Smooth muscle cell (in vitro differentiated cells): Measurements from ENCODE around the gene CCDC68. TPM values are rescaled to one million over a fixed set of nuclear protein-coding genes. Genes with fewer than 3 reads are reported as not detected.

Experiments used
- DNase-seq: peaks from one replicate; lab custom pipeline; 2025; ENCODE audit not compliant: unreplicated experiment; lab: John Stamatoyannopoulos, UW
- H2AFZ ChIP-seq: fragments of 200-600 bp; sonication (generic); 2 replicates; pipeline ENCODE4 v1.6.0; 2016; ENCODE audit warnings: antibody characterized with exemption, low read depth, mild to moderate bottlenecking
- H3F3A ChIP-seq: fragments of 200-600 bp; sonication (generic); 2 replicates; pipeline ENCODE4 v1.6.0; 2017; ENCODE audit warnings: antibody characterized with exemption, low read depth
- H3K27ac ChIP-seq: fragments of 200-600 bp; sonication (generic); 2 replicates; pipeline ENCODE4 v1.5.1; 2016; ENCODE audit warnings: low read depth, mild to moderate bottlenecking
- H3K27me3 ChIP-seq: fragments of 200-600 bp; sonication (generic); 2 replicates; pipeline ENCODE4 v1.6.1; 2016; ENCODE audit warnings: low read depth, mild to moderate bottlenecking
- H3K36me3 ChIP-seq: fragments of 200-600 bp; sonication (generic); 2 replicates; pipeline ENCODE4 v1.5.1; 2016; ENCODE audit warnings: low read depth
- H3K4me1 ChIP-seq: fragments of 200-600 bp; sonication (generic); 2 replicates; pipeline ENCODE4 v1.5.1; 2016; ENCODE audit warnings: low read depth
- H3K4me2 ChIP-seq: fragments of 200-600 bp; sonication (generic); 2 replicates; pipeline ENCODE4 v1.6.0; 2016; ENCODE audit warnings: mild to moderate bottlenecking
- H3K4me3 ChIP-seq: fragments of 200-600 bp; sonication (generic); 2 replicates; pipeline ENCODE4 v1.5.1; 2016; ENCODE audit warnings: mild to moderate bottlenecking
- H3K79me2 ChIP-seq: fragments of 200-600 bp; sonication (generic); 2 replicates; pipeline ENCODE4 v1.6.0; 2016; ENCODE audit warnings: low read depth, mild to moderate bottlenecking
- H3K9ac ChIP-seq: fragments of 200-600 bp; sonication (generic); 2 replicates; pipeline ENCODE4 v1.6.0; 2016; ENCODE audit warnings: low read depth
- H3K9me3 ChIP-seq: fragments of 200-600 bp; sonication (generic); replicated peaks from 2 replicates; pipeline ENCODE4 v1.5.1; 2016; ENCODE audit warnings: low read depth
- H4K20me1 ChIP-seq: fragments of 200-600 bp; sonication (generic); 2 replicates; pipeline ENCODE4 v1.6.0; 2016; ENCODE audit warnings: low read depth
- WGBS: methylation state at CpG from one replicate; pipeline ENCODE4 v1.1.7; 2016; ENCODE audit warnings: low lambda C conversion rate; 5-methylcytosine and 5-hydroxymethylcytosine counted together
- polyA plus RNA-seq: library from polyadenylated mRNA; unstranded; fragments of >200 nt; fragmentation: Nextera tagmentation; extraction: Ambion mirVana; gene quantifications from 2 replicates; pipeline ENCODE4 v1.2.1, GENCODE V29; 2016
- total RNA-seq: library from RNA; depleted of rRNA; stranded (reverse); fragments of >200 nt; gene quantifications from 2 replicates; pipeline ENCODE4 v1.2.3, GENCODE V29; 2014
- TF ChIP-seq, protein P1 (sequence below): fragments of 200-600 bp; sonication (generic); IDR thresholded peaks from 2 replicates; pipeline ENCODE4 v1.5.1; 2017; ENCODE audit warnings: borderline replicate concordance, mild to moderate bottlenecking, antibody characterized with exemption; ENCODE audit not compliant: insufficient read depth, poor library complexity, severe bottlenecking

Gene CCDC68, protein sequence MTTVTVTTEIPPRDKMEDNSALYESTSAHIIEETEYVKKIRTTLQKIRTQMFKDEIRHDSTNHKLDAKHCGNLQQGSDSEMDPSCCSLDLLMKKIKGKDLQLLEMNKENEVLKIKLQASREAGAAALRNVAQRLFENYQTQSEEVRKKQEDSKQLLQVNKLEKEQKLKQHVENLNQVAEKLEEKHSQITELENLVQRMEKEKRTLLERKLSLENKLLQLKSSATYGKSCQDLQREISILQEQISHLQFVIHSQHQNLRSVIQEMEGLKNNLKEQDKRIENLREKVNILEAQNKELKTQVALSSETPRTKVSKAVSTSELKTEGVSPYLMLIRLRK
- 6.2 and 11.3 TPM in 2 replicates for total RNA-seq
- polyA plus RNA-seq, result 4.6 and 4.8 TPM in 2 replicates

DNA sequence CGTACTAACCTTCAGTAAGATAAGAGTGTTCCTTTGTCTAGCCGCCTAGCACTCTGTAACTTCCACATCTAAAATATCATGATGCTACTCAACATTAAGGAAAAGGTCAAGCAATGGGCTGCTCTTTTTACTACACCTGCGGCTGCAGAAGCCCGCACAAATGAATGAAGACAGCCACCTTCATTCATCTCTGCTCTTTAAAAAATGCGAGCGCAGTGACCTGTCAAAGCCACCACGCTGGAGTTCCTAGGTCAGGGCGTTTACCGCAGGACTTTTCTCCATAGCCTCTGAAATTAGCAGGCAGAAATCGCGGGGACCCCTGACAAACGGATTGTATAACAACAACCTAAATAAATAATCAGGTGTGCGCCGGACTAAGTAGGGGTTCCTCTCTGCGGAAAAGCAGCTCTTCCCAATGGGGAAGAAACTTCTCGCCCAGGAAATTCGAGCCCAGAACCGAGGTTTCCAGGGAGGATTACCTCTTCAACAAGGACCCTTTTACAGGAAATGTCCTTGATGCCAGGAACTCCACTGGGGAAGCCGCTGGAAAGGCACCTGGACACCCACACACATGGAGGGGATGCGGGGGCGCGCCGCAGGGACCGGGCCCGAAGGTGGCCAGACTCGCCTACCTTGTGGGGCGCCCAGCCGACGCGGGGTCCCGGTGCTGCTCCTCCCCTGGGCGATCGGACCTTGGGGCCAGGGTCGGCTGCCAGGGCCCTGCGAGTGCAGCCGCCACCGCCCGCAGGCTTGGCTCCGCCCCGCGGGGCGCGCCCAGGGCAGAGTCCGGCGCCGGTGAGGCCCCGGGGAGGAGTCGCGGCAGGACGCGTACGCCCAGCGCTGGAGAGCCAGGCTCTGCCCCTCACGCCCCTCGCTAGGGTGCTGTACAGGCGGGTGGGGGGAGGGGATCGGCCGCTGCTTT lies at the start of gene CCDC68:
Gene CCDC68 (minus strand): TSS at position 758 of the 922 bp plus-strand sequence. CDS start 16,670 bp downstream, outside the sequence.
- DNase-seq, result no peak
- peak within 1 kb of the TSS; percentile 21 for H3K9ac ChIP-seq
- peak within 1 kb of the TSS; percentile 53 for H3K4me3 ChIP-seq
- H3K27ac ChIP-seq, result no peak within 1 kb of the TSS
- WGBS, result 56% methylated on average over 58 of the region's 58 CpGs
- no peaks in the 10 kb centered on the region for H4K20me1 ChIP-seq
- H3K36me3 ChIP-seq, result no peaks in the 10 kb centered on the region
- H3K4me1 ChIP-seq, result no peaks in the 10 kb centered on the region
- H3F3A ChIP-seq, result peaks cover 9% of the 10 kb centered on the region
- H3K9me3 ChIP-seq, result no peaks in the 10 kb centered on the region
- H3K79me2 ChIP-seq, result no peaks in the 10 kb centered on the region
- TF ChIP-seq, protein P1, sequence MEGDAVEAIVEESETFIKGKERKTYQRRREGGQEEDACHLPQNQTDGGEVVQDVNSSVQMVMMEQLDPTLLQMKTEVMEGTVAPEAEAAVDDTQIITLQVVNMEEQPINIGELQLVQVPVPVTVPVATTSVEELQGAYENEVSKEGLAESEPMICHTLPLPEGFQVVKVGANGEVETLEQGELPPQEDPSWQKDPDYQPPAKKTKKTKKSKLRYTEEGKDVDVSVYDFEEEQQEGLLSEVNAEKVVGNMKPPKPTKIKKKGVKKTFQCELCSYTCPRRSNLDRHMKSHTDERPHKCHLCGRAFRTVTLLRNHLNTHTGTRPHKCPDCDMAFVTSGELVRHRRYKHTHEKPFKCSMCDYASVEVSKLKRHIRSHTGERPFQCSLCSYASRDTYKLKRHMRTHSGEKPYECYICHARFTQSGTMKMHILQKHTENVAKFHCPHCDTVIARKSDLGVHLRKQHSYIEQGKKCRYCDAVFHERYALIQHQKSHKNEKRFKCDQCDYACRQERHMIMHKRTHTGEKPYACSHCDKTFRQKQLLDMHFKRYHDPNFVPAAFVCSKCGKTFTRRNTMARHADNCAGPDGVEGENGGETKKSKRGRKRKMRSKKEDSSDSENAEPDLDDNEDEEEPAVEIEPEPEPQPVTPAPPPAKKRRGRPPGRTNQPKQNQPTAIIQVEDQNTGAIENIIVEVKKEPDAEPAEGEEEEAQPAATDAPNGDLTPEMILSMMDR, result no peak
- peak within 1 kb of the TSS; percentile 68 for H2AFZ ChIP-seq
- peak within 1 kb of the TSS; percentile 86 for H3K4me2 ChIP-seq
- H3K27me3 ChIP-seq, result no peaks in the 10 kb centered on the region

DNA sequence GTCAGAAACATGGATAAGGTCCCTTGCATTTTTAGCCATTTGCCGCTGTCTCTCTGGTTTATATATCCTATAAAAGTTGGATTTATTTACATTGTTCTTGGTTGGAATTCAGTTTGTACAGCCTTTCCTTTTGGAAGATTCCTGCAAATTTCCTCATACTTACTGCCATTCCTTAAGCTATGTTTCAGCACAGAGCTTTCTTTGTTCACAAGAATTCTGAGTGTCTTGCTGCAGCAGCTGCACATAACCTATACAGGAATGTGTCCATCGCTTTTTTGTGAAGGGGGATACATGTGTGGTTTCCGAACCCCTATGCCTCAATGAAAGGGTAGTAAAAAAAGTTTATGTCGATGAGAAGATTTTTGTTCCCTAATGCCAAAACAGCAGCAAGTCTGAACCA lies 48.3 kb upstream of the CCDC68 start:
- no peak overlapping the region for H3K4me3 ChIP-seq
- H3K9me3 ChIP-seq, result no peaks in the 10 kb centered on the region
- H2AFZ ChIP-seq, result no peak overlapping the region
- H3F3A ChIP-seq, result no peaks in the 10 kb centered on the region
- H4K20me1 ChIP-seq, result no peaks in the 10 kb centered on the region
- H3K27ac ChIP-seq, result no peak overlapping the region
- H3K36me3 ChIP-seq, result no peaks in the 10 kb centered on the region
- no peak overlapping the region for H3K9ac ChIP-seq
- H3K79me2 ChIP-seq, result no peaks in the 10 kb centered on the region
- no peak for DNase-seq
- H3K4me2 ChIP-seq, result no peak overlapping the region
- no peaks in the 10 kb centered on the region for H3K4me1 ChIP-seq
- no peaks in the 10 kb centered on the region for H3K27me3 ChIP-seq
- TF ChIP-seq, protein P1, result no peak
- 70% methylated on average over 4 of the region's 4 CpGs for WGBS

DNA sequence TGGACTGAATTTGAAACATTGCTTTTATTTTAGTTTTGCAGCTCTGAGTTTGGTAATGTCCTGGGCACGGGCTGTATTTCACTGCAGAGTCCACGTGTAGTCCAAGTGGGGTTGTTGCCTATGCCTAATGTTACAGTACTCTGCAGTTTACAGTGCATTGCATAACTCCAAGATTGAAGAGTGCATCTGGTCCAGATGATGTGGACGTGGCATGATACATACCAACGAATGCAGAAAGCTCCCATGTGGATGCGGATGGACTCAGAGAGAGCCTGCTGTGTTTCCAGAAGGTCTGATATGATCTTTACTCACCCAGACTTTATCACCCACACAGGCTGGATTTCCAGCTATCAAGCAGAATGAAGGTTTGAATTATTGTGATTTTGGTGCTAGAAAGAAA lies 44.4 kb upstream of the CCDC68 start:
- H3K9me3 ChIP-seq, result no peaks in the 10 kb centered on the region
- TF ChIP-seq, protein P1, result no peak
- no peaks in the 10 kb centered on the region for H3F3A ChIP-seq
- H3K27me3 ChIP-seq, result no peaks in the 10 kb centered on the region
- no peak overlapping the region for H3K27ac ChIP-seq
- WGBS, result 65% methylated on average over 5 of the region's 5 CpGs
- H3K4me1 ChIP-seq, result no peaks in the 10 kb centered on the region
- no peak overlapping the region for H3K4me3 ChIP-seq
- no peak overlapping the region for H3K9ac ChIP-seq
- H3K4me2 ChIP-seq, result no peak overlapping the region
- no peaks in the 10 kb centered on the region for H3K36me3 ChIP-seq
- H2AFZ ChIP-seq, result no peak overlapping the region
- no peaks in the 10 kb centered on the region for H3K79me2 ChIP-seq
- no peak for DNase-seq
- H4K20me1 ChIP-seq, result no peaks in the 10 kb centered on the region
